D341Med (cell line): ENCODE data around the gene NLGN4Y.
"Not testable (repeated sequence)": the region's sequence is repeated elsewhere in the genome, so short reads cannot be mapped to it uniquely, and the experiment has no call there.

Experiments
- DNase-seq: peaks from one replicate; pipeline ENCODE4 v3.0.0; 2012; ENCODE audit warnings: low spot score

NLGN4Y gene

DNA sequence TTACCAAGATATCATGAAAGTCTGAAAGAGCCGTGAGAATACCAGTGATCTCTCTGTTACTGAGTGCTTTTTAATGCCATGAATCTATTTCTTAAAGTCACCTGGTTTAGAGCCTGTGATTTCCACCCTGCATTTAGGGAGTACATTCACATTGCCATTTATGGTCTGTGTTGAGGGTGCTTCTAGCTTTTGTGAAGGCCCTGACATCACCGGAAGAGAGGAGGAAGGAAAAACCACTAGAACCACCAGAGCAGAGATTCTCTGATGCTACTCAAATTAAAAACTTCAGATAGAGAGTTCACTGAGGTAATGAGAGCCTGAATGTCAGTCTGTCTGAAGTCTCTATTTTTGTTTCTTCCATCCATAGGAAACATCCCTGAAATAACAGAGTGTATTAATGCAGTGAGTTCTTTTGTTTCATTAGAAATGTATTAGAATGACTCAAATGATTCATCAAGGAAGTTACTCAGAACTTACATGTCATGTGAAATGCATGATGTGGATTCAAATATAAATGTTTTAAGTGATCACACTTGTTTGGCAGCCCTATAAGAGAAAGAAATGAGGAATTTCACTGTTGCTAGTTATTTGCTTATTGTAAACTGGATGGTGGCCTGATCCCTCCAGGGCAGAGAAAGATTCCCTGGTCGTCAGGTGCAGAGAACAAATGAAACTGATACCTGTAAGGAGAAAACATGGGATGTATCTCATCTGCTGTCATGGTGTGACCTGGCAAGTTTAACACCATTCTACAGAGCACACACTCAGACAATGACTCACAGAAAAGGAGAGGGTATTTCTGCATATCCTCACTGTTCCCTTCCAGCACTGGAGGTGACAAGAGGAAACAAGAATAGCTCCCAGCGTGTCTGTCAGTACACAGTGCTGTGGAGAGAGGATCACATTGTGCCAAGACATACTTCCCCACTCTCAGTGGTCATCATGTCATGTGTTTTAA lies 310.1 kb downstream of the NLGN4Y start:
- no peak for DNase-seq

DNA sequence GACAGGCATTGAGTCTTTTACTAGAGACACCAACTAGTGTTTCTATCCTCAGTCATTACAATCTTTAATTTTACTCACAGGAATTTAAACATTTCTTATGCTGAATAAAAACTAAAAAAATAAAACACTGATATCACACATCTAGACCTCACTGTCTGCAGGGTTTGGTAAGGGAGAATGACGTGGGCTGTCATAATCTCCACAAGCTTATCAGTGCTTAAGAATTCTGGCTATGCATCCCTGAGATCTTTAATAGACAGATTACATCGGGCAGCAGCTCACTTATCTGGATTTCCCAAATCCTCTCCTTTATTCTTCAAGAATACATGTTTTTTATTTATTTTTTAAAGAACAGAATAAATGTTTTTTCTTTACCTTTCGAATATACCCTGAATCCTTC lies 313.1 kb downstream of the NLGN4Y start:
- peak; percentile 5 for DNase-seq

GRCh38 chrY:14850734-14851133 lies 326.4 kb downstream of the NLGN4Y start:
- DNase-seq, result no peak

GRCh38 chrY:14860448-14860847 lies 336.1 kb downstream of the NLGN4Y start:
- DNase-seq, result no peak

- DNase-seq, result not testable (repeated sequence)
These were observed 336.7 kb downstream of the NLGN4Y start for GRCh38 chrY:14861033-14861432.

DNA sequence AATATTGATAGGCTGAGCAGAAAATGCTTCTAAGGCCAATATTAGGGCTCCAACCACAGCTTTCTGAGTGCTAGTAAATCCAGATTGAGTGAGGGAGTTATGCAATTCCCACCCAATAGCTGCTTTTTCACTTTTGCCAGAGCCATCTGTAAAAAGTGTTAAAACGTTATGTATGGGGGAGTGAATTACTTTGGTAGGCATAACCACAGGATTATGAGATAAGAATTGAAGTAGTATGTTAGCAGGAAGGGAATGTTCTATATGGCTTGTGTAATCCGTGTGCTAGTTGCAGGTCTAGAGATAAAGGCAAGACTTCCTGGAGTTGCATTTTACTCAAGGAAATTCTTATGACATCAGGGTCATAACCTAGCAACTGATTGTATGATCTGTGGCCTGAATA lies 347.6 kb downstream of the NLGN4Y start:
- DNase-seq, result no peak
